IPS DF 4.7 (cell line): ENCODE results near the gene CYP2F1.
A peak's percentile ranks its signal among the peaks of the same experiment; 100 is the strongest.
"Not testable (repeated sequence)": the region's sequence is repeated elsewhere in the genome, so short reads cannot be mapped to it uniquely, and the experiment has no call there.

Experiments
- DNase-seq: peaks from one replicate; pipeline ENCODE4 v3.0.0-alpha.2; 2013; ENCODE audit warnings: low spot score; ENCODE audit errors: extremely low read depth

The CYP2F1 gene

GRCh38 chr19:41127362-41127761 lies 13.1 kb downstream of the CYP2F1 start:
- DNase-seq = not testable (repeated sequence)

GRCh38 chr19:41127801-41128300 lies 13.6 kb downstream of the CYP2F1 start:
- peak; percentile 19 for DNase-seq

- no peak for DNase-seq
Measured at GRCh38 chr19:41128692-41129091, 14.5 kb downstream of the CYP2F1 start.

- DNase-seq = no peak
Measured at GRCh38 chr19:41131186-41131585, 17.0 kb downstream of the CYP2F1 start.

DNA sequence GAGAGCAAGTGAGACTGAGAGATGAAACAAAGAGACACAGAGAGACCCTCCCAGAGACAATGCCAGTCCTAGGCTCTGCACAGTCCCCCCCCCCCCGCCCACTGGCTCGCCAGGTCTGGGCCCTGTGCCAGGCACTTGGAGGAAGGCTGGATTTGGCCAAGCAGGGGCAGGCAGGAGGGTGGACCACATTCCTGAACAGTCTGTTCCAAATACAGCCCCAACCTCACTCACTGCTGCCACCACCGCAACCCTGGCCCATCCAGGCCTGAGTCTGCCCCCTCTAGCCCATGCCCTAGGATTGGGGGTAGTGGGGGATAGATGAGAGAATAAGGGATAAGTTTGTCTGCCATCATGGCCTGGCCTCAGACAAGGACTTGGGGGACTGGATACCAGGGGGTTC lies 19.0 kb downstream of the CYP2F1 start:
- DNase-seq = no peak

- no peak for DNase-seq
Measured at GRCh38 chr19:41134616-41135015, 20.4 kb downstream of the CYP2F1 start.

DNA sequence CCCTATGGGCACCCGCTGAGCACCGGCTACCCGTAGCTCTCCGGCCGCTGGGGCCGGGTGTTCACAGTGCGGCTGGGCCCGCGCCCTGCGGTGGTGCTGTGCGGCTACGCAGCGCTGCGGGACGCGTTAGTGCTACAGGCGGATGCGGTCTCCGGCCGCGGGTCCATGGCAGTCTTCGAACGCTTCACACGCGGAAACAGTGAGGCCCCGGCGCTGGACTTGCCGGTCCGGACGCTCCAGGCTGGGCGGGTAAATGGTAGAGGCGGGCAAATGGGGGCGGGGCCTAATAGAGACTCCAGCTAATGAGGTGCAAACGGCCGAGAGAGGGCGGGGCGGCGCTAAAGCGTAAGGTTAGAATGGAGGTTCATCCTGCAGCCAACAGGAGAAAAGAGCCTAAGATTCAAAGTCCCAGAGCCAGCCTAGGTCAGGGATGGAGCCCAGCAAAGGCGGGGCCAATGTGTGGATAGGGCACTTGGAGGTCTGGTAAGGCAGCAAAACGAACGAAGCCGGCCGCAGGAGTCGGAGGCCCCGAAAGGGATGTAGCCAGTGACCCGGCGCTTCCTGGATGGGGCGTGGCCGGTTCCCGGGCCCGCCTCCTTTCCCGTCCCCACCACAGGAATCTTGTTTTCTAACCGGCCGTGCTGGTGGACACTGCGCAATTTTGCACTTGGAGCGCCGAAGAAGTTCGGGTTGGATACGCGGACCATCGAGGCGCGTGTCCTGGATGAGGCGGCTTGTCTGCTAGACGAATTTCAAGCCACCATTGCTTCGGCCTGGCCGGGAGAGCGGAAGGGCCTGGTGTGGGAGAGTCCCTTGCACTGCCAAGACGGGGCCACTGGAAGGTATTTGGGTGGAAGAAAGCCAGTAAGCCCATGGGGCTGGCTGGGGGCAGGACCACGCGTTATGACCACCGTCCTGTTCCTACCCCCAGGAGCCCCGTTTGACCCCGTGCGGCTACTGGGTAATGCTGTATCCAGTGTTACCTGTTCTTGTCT lies 21.5 kb downstream of the CYP2F1 start:
- peak; percentile 30 for DNase-seq

GRCh38 chr19:41136636-41137455 lies 22.6 kb downstream of the CYP2F1 start:
- DNase-seq = no peak

DNA sequence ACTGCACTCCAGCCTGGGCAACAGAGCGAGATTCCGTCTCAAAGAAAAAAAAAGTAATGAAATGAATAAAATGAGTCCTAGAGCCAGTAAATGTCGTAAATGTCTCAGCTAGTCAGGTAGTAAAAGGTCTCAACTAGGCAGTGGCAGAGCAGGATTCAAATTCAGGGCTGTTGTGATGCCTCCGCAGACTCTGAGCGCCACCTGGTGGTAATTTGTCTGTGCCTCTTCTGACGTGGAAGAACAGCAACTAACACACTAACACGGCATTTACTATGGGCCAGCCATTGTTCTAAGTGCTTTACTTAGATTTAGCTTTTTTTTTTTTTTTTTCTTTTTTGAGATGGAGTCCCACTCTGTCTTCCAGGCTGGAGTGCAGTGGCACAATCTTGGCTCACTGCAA lies 30.2 kb downstream of the CYP2F1 start:
- peak; percentile 90 for DNase-seq

DNA sequence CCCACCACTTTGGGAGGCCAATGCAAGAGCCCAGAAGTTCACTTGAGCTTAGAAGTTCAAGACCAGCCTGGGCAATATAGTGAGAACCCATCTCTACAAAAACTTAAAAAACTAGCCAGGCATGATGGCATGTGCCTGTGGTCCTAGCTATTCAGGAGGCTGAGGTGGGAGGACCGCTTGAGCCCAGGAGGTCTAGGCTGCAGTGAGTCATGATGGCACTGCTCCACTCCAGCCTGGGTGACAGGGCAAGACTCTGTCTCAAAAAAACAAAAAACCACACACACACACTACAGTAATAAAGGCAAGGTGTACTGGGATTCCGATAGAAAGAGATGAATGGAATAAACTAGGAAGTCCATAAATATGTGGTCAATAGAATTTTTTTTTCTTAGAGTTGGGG lies 35.6 kb downstream of the CYP2F1 start:
- no peak for DNase-seq

DNA sequence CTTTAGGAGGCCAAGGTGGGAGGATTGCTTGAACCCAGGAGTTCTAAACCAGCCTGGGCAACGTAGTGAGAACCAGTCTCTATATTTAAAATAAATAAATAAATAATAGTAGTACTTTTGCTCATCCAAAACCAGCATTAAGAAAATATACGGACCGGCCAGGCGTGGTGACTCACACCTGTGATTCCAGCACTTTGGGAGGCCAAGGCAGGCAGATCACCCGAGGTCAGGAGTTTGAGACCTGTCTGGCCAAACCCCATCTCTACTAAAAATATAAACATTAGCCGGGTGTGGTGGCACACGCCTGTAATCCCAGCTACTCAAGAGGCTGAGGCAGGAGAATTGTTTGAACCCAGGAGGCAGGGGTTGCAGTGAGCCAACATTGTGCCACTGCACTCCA lies 36.8 kb downstream of the CYP2F1 start:
- not testable (repeated sequence) for DNase-seq

GRCh38 chr19:41154060-41154459 lies 39.8 kb downstream of the CYP2F1 start:
- no peak for DNase-seq

DNA sequence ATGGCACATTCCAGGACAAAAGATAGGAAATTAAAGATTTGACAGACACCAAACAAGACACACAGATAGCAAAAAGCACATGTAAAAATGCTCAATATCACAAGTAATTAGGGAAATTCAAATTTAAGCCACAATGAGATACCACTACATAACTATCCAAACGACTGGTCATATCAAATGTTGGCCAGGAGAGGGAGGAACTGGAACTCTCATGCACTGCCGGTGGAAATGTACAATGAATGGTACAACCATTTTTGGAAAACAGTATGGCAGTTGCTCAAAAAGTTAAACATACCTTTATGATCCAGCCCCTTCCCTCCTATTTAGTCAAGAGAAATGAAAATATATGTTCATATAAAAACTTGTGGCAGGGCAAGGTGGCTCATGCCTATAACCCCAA lies 42.0 kb downstream of the CYP2F1 start:
- DNase-seq = no peak

DNA sequence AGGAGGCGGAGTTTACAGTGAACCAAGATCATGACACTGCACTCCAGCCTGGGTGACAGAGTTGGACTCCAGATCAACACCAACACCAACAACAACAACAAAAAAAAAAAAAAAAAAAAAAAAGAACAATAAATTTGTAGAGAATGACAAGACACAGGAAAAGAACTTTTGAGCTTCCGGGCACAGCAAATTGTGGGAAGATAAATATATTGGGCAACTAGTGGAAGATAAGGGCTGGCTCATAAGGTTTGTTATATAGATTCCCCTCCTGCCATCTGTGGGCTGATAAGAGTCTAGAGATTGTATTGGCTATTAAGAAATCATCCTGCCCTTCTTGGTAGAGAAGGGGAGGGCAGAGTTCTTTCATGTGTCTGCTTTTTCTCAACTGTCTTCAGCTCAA lies 45.6 kb downstream of the CYP2F1 start:
- DNase-seq = no peak

- DNase-seq = no peak
Measured at GRCh38 chr19:41161903-41162302, 47.7 kb downstream of the CYP2F1 start.

GRCh38 chr19:41166944-41167804 lies 52.9 kb downstream of the CYP2F1 start:
- DNase-seq = no peak

DNA sequence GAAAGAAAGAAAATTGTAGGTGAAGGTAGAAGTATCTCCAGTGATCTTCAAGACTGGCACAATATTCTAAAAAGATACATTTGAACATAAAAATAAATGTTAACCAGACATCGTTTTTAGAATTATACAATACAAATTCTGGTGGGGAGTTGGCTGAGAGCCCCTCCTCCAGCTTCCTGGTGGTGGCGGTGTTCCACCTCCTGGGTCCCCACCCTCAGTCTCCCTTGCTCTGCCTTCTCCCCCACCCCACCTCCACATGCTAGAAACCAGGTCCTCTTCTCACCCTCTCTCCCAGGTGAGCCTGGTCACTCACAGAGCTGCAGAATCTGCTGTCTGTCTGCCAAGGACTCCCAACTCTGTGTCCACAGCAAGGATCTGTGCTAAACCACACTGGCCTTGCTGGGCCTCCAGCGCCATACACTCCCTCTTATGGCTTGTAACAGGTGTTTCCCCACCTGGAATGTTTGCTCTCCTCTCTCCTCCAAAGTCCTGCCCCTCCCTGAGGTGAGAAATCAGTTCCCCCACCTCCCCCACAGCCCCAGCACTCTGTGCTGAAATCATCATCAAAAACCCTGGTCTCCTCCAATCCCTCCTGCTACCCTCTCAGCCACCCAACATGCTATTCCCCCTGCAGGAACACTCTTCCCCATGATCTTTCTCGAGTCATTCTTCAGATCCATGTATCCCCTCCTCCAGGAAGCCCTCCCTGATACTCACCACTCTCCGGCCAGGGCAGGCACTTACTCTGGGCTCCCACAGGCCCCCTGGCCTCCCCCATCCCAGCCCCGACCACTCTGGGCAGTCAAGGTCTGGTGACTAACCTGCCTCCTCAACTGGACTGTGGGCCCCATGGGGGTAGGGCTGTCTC lies 58.3 kb downstream of the CYP2F1 start:
- no peak for DNase-seq

- no peak for DNase-seq
Measured at GRCh38 chr19:41174297-41174928, 60.2 kb downstream of the CYP2F1 start.
